Measurements from ENCODE around the gene CCDC85A.

GRCh38 chr2:56386657-56387056 lies 202.9 kb downstream of the CCDC85A start:
- TF ChIP-seq CTCF (IDR thresholded peaks at IDR 0.05) (no peak), EP300 (IDR thresholded peaks at IDR 0.05) (no peak)
